Measurements from ENCODE around the gene PLXNA4.

The PLXNA4 gene

DNA sequence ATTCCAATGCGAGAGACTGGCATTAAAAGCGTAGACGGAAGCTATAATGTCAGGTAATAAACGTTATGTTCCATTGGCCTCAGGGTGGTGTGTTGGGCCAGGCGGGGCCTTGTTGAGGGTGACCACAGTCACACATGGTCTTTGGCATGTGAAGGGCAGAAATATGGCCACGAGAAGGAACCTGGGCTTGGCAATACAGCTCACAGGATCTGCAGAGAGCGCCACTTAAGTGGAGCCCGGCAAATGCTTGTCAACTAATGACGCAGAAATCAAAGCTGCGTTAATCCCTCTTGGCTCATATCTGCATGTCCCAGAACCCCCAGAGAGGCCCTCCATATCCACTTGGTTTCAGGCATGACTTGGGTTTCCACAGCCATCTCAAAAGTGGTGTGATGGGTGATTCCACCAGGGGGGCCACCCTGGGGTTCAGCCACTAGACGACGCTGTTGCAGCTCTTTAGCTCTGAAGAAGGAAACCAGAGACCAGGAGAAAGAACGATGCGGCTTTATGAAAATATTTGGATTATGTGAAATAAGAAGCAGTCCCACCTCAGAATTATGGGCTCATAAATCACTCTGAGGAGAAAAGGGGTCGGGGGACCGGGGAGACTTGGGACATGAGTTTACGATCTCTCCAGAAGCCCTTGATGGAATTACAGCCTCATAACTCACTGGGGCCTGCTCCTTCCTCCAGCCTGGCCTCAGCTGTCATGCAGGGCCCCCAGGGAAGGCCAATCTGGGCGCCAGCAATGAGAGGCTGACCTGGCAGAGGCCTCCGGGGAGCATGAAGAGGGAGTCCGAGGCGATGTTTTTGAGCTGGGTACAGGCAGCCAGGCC, 462.5 kb downstream of the PLXNA4 start:
- in situ Hi-C loops (cut with HindIII; ENCODE audit: low sequenced_read_pairs): no loop called here

DNA sequence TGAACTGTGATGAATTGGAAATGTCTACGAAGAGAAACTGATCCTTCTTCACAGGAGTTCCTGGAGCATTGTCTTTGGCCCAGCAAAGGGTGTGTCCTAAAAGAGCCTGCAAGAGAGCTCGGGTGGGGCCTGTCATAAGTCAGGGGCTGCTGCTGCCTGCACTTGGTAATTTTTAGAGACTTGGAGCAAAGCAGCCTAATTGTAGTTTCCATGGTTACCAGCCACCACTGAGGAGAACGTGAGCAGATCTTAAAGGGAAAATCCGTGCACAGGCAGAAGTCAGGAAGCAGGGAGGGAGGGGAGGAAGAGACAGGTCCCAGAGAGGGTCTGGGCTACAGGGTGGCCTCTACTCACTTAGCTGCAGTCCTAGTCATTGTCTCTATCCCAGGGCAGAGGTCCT, 463.6 kb downstream of the PLXNA4 start:
- DNase-seq (ENCODE audit: low read depth, low spot score): no peak
- no peak overlapping the region for H3K4me3 ChIP-seq (ENCODE audit: low read depth, low read length)
- TF ChIP-seq, protein P1, sequence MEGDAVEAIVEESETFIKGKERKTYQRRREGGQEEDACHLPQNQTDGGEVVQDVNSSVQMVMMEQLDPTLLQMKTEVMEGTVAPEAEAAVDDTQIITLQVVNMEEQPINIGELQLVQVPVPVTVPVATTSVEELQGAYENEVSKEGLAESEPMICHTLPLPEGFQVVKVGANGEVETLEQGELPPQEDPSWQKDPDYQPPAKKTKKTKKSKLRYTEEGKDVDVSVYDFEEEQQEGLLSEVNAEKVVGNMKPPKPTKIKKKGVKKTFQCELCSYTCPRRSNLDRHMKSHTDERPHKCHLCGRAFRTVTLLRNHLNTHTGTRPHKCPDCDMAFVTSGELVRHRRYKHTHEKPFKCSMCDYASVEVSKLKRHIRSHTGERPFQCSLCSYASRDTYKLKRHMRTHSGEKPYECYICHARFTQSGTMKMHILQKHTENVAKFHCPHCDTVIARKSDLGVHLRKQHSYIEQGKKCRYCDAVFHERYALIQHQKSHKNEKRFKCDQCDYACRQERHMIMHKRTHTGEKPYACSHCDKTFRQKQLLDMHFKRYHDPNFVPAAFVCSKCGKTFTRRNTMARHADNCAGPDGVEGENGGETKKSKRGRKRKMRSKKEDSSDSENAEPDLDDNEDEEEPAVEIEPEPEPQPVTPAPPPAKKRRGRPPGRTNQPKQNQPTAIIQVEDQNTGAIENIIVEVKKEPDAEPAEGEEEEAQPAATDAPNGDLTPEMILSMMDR (IDR thresholded peaks at IDR 0.05; ENCODE audit: low read depth, low read length): no peak
- in situ Hi-C loops (cut with HindIII; ENCODE audit: low sequenced_read_pairs): no loop called here

More for the DNA sequence above, 462.5 kb downstream of the PLXNA4 start:
- no peak overlapping the region for H3K4me3 ChIP-seq (ENCODE audit: low read depth, low read length)
- TF ChIP-seq, protein P1 (IDR thresholded peaks at IDR 0.05; ENCODE audit: low read depth, low read length): no peak
- no peak for DNase-seq (ENCODE audit: low read depth, low spot score)

DNA sequence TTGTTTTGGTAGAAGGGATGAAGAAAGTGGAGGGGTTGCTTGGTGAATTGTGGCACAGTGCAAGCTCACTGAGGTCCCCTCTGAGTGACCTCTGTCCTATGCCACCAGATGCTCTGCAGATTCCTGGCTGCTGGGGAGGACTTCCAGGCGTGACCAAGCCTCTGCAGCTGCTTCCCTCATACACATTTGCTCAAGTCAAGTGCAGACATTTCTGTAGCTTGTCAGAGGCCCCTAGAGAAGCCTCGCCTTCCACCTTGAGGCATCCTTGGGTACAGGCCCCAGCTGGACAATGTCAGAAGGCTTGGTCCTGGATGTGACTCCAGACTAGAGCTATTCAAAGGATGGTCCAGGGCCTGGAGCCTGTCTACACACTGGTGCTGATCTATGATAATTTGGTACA, 464.2 kb downstream of the PLXNA4 start:
- no peak for DNase-seq (ENCODE audit: low read depth, low spot score)
- in situ Hi-C loops (cut with HindIII; ENCODE audit: low sequenced_read_pairs): no loop called here
- TF ChIP-seq, protein P1 (IDR thresholded peaks at IDR 0.05; ENCODE audit: low read depth, low read length): no peak

DNA sequence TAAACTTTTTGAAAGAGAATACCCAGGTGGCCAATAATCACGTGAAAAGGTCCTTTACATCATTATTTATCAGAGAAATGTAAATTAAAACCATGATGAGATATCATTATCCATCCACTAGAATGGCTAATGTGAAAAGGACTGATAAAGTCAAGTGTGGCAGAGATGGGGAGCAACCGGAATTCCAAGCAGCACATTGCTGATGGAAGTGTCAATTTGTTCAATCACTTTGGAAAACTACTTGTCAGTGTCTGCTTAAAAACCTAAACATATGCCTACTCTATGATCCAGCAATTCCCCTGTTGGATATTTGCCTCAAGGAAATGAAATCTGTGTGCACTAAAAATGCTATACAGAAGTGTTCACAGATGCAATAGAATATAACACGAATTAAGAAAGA, 465.6 kb downstream of the PLXNA4 start:
- in situ Hi-C loops (cut with HindIII; ENCODE audit: low sequenced_read_pairs): no loop called here
- H3K4me3 ChIP-seq (ENCODE audit: low read depth, low read length): no peak overlapping the region
- TF ChIP-seq, protein P1 (IDR thresholded peaks at IDR 0.05; ENCODE audit: low read depth, low read length): no peak
- DNase-seq (ENCODE audit: low read depth, low spot score): no peak

More for the DNA sequence above, 464.2 kb downstream of the PLXNA4 start:
- H3K4me3 ChIP-seq (ENCODE audit: low read depth, low read length): no peak overlapping the region

DNA sequence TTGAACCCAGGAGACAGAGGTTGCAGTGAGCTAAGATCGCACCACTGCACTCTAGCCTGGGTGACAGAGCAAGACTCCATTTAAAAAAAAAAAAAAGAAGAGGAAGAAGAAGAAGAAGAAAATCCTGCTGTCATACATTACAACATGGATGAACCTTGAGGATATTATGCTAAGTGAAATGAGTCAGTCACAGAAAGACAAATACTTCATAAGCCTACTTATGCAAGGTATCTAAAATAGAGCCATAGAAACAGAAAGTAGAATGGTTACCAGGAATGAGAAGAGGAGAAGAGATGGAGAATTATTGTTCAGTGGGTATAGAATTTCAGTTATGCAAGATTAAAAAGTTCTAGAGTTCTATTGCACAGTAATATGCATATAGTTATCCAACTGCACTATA, 466.5 kb downstream of the PLXNA4 start:
- TF ChIP-seq, protein P1 (IDR thresholded peaks at IDR 0.05; ENCODE audit: low read depth, low read length): no peak
- no peak overlapping the region for H3K4me3 ChIP-seq (ENCODE audit: low read depth, low read length)
- in situ Hi-C loops (cut with HindIII; ENCODE audit: low sequenced_read_pairs): no loop called here
- DNase-seq (ENCODE audit: low read depth, low spot score): no peak

DNA sequence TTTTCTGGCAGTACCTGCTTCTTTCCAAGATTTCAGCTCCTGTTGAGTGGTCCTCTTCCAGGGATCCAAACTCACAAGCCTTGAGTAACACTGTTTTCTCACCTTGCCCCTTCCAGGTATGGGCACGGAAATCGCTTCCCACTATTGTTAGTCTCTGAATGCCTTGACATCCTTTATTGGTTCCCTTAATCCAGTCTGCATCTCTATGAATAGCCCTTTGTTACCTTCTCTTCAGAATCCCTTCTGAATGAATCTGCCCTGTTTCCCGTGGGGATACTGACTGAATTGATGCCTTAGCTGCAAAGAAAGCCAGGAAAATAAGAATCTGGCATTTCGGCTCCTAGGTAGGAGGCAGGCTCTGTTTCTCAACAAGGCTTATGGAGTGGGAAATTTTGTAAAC, 467.7 kb downstream of the PLXNA4 start:
- no peak for DNase-seq (ENCODE audit: low read depth, low spot score)
- TF ChIP-seq, protein P1 (IDR thresholded peaks at IDR 0.05; ENCODE audit: low read depth, low read length): no peak
- in situ Hi-C loops (cut with HindIII; ENCODE audit: low sequenced_read_pairs): no loop called here
- no peak overlapping the region for H3K4me3 ChIP-seq (ENCODE audit: low read depth, low read length)

All from astrocyte of the spinal cord (primary cell).